HG02938 (cell line): ENCODE measurements around the gene INSL3.

ENCODE experiments used
- ATAC-seq: cut with Tn5 transposase; IDR thresholded peaks from one replicate; pipeline ENCODE4 v1.9.1; 2021; ENCODE audit warnings: mild to moderate bottlenecking, moderate library complexity; ENCODE audit not compliant: unreplicated experiment

The INSL3 gene

GRCh38 chr19:17847538-17848366 lies 26.4 kb upstream of the INSL3 start, which contains the start of gene JAK3:
Gene JAK3 (minus strand): TSS chr19:17847982. CDS start chr19:17844417, 3,565 bp downstream.
- ATAC-seq: peak; percentile 46

- no peak for ATAC-seq
Observed at GRCh38 chr19:17846146-17846545, 24.8 kb upstream of the INSL3 start.

GRCh38 chr19:17843908-17844490 lies 22.7 kb upstream of the INSL3 start:
- no peak for ATAC-seq

GRCh38 chr19:17843292-17843827 lies 22.0 kb upstream of the INSL3 start:
- no peak for ATAC-seq

- no peak for ATAC-seq
Observed at GRCh38 chr19:17842663-17843291, 21.5 kb upstream of the INSL3 start.

- ATAC-seq: no peak
Observed at GRCh38 chr19:17841810-17842662, 20.7 kb upstream of the INSL3 start.

- no peak for ATAC-seq
Observed at GRCh38 chr19:17841371-17841809, 20.1 kb upstream of the INSL3 start.

GRCh38 chr19:17840019-17840418 lies 18.7 kb upstream of the INSL3 start:
- ATAC-seq: no peak

GRCh38 chr19:17837972-17838371 lies 16.7 kb upstream of the INSL3 start:
- ATAC-seq: no peak

GRCh38 chr19:17836530-17836929 lies 15.2 kb upstream of the INSL3 start:
- ATAC-seq: no peak

GRCh38 chr19:17835182-17836006 lies 14.1 kb upstream of the INSL3 start:
- no peak for ATAC-seq

- no peak for ATAC-seq
Observed at GRCh38 chr19:17834350-17835181, 13.2 kb upstream of the INSL3 start.

- no peak for ATAC-seq
Observed at GRCh38 chr19:17832443-17833208, 11.3 kb upstream of the INSL3 start.

- no peak for ATAC-seq
Observed at GRCh38 chr19:17831419-17831888, 10.1 kb upstream of the INSL3 start.

GRCh38 chr19:17830567-17831418 lies 9.5 kb upstream of the INSL3 start:
- no peak for ATAC-seq

- no peak for ATAC-seq
Observed at GRCh38 chr19:17829855-17830566, 8.7 kb upstream of the INSL3 start.
